CD4-positive, alpha-beta T cell treated with Interferon gamma for 1 hour (primary cell): ENCODE results near the gene YTHDC1.

Source experiments
- DNase-seq: peaks from one replicate; pipeline ENCODE4 v3.0.0-alpha.2; 2020

Gene YTHDC1

DNA sequence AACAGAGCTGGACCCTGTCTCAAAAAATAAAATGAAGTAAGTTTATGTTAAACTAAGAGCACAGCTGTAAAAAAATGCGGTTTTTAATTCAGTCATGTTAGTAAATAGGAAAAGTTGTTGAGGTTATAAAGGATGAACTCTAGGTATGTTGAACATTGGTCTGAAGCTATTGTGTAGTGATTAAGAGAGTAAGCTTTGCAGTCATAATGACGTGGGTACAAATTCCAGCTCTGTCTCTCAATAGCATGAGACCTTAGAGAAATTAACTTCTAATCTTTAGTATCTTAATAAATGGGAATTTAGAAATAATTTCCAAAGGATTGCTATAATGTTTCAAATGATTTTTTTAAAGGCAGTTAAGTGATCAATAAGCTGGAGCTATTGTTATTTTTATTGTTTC is 2.9 kb upstream of the YTHDC1 start:
- no peak for DNase-seq

- DNase-seq = peak; percentile 3
These were observed 626 bp downstream of the YTHDC1 start for GRCh38 chr4:68349279-68349648.

GRCh38 chr4:68348577-68348976 is 1.3 kb downstream of the YTHDC1 start:
- no peak for DNase-seq

- no peak for DNase-seq
These were observed 2.0 kb downstream of the YTHDC1 start for GRCh38 chr4:68347845-68348244.

DNA sequence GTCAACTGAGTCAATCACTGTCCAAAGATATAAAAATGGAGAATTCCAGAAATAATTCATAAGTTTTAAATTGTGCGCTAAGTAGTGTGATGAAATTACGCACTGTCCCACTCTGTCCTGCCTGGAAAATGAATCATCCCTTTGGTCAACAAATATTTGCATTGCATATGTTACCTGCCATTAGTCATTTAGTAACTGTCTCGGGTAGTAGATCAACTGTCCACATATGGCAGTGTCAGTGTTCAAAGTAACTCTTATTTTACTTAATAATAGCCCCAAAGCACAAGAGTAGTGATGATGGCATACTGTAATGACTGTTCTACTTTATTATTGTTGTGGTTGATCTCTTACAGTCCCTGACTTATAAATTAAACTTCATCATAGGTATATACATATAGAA is 3.4 kb downstream of the YTHDC1 start:
- DNase-seq = no peak

DNA sequence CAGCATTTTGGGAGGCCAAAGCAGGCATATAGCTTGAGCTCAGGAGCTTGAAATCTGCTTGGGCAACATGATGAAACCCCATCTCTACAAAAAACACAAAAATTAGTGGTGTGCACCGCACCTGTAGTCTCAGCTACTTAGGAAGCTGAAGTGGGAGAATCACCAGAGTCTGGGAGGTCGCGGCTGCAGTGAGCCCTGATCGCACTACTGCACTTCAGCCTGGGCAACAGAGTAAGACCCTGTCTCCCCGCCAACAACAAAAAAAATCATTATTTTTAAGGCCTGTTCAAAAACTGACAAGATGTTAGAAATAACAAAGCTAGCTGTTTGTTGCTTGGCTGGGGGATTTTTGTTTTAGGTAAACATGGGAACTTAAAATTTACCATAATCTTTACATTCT is 5.1 kb downstream of the YTHDC1 start:
- DNase-seq = no peak

DNA sequence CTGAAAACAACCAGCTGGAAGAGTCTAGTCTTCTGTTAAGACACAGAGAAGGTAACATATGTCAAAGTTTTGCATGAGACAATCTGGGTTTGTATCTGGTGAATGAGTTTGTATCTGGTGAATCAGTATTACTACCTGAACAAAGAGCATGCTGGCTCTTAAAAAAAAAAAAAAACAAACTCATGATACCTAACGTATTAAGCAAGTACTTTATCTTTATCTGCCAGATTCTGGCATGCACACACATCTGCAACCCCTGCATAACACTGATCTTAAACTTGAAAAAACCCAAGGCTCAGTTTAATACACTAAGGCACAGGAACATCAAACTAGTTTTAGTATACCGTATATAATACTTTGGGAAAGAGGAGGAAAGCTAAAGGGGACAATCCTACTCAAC is 5.8 kb downstream of the YTHDC1 start:
- DNase-seq = no peak

GRCh38 chr4:68342134-68342533 is 7.8 kb downstream of the YTHDC1 start:
- no peak for DNase-seq

GRCh38 chr4:68338625-68339024 is 11.3 kb downstream of the YTHDC1 start:
- no peak for DNase-seq

GRCh38 chr4:68337522-68337921 is 12.4 kb downstream of the YTHDC1 start:
- DNase-seq = no peak

DNA sequence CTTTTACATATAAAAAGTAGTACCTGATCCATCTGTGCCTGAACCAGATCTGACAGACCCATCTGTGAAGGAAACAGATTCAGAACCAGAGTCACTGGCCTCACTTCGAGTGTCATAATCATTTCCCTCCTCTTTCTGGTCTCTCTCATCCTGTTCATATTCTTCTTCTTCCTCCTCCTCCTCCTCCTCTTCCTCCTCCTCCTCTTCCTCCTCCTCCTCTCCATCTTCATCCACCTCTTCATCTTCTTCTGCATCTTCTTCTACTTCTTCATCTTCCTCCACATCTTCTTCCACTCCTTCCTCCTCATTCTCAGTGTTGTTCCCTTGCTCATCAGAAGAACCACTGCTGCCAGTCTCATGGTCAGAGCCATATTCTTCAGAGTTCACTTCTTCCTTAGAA is 12.9 kb downstream of the YTHDC1 start:
- no peak for DNase-seq

- no peak for DNase-seq
These were observed 13.4 kb downstream of the YTHDC1 start for GRCh38 chr4:68336530-68336929.

GRCh38 chr4:68326141-68326540 is 23.7 kb downstream of the YTHDC1 start:
- no peak for DNase-seq

DNA sequence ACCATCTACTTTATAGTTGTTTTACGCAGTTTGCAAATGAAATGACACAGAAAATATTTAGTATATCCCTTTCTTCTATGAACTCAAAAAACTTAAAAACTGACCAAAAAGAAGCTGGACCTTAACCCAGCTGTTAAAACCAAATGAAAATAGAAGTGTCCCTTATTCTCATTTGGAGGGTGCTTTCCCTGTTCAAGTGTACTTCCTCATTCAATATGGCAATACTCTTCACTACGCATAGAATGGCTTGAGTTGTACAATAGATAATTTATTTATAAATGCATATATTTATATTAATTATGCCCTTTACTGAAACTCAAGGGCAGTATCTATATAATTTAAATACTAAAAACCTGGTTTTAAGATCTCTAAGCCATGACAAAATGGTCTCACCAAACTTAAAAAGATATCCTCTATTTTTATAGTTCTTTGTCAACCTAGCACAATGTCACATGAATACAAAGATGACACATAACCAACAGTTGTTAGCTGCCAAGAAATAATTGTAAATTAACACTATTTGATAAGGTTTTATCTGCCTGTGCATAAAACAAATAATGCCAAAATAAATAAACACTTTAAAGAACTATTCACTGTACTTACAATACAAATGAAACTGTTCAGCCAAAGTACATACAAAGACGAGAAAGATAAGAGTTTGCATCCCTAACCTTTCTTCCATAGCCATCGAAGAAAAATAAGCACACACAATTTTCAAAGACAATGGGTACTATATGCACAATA is 25.2 kb downstream of the YTHDC1 start:
- no peak for DNase-seq

GRCh38 chr4:68319040-68319439 is 30.9 kb downstream of the YTHDC1 start:
- DNase-seq = no peak

DNA sequence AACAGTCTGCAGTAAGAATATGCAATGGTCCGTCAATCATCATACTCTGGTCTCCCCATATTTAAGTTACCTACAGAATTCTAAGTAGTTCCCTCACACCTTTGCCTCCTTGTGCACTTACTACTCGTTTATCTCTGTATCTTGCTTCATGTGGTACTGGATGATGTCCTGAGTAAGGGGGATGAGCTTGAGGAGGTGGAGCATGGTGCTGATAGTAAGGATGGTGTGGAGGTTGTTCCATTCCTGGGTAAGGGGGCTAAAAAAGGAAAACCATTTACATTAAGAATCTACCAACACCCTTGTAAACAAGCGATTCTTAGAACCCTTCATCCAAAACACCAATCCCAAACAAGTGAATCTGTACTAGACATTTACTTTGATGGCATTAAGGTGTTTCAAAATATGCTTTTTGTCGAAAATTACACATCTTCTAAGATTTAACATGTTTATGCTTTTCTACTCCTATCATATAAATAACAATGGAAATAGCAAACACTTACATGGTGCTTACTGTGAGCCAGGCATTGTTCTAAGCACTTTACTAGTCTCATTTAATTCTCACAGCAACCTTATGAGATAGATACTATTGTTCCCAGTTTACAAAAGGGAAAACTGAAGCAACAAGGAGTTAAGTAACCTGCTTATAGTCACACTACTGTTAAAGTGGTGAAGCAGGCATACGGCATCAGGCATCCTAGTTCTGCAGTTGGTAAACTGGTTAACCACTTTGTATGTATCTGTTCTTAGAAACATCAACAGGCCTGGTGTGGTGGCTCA is 33.5 kb downstream of the YTHDC1 start:
- DNase-seq = no peak

GRCh38 chr4:68310651-68311247 is 39.1 kb downstream of the YTHDC1 start:
- DNase-seq = no peak

GRCh38 chr4:68304731-68305130 is 45.2 kb downstream of the YTHDC1 start:
- no peak for DNase-seq

GRCh38 chr4:68299492-68300457 is 50.1 kb downstream of the YTHDC1 start:
- no peak for DNase-seq

- DNase-seq = no peak
These were observed 52.8 kb downstream of the YTHDC1 start for GRCh38 chr4:68297137-68297536.

DNA sequence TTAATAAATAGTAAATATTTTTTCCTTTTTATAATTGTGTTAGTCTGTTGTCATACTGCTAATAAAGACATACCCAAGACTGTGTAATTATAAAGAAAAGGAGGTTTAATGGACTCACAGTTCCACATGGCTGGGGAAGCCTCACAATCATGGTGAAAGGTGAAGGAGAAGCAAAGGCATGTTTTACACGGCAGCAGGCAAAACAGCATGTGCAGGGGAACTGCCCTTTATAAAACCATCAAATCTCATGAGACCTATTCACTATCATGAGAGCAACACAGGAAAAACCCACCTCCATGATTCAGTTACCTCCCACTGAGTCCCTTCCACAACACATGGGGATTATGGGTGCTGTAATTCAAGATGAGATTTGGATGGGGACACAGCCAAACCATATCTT is 58.6 kb downstream of the YTHDC1 start:
- no peak for DNase-seq

DNA sequence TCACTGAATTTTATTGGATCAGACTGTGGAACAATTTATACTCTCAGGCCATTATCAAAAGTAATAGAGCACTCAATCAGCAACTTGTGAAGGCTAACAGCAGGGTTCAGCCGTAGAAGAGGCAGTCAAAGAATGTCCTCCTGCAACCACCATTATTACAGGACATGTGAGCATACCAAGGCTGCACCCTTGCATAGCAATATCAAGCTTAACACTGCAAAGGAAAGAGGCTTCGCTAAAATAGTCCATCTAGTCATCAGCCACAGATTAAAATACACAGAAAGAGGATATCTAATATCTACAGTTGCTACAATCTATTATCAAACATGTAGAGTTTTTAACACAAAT is 61.5 kb downstream of the YTHDC1 start:
- no peak for DNase-seq
